Bronchial smooth muscle cell (primary cell): Measurements from ENCODE around the gene EPHA3. TPM values are rescaled to one million over a fixed set of nuclear protein-coding genes. Genes with fewer than 3 reads are reported as not detected.

Experiments
- total RNA-seq: library from RNA; depleted of rRNA; stranded (reverse); fragments of >200 nt; gene quantifications from 2 replicates; pipeline ENCODE4 v1.2.1, GENCODE V29; 2014

Gene EPHA3
- 0.09 and 0.16 TPM in 2 replicates for total RNA-seq

GRCh38 chr3:89107461-89108290 lies at the start of gene EPHA3:
Gene EPHA3, plus strand, starts transcription at chr3:89107621. Its CDS starts 128 bp downstream, at chr3:89107749.

